HG02763 (cell line): ENCODE measurements around the gene HAPLN3.

Source experiments
- ATAC-seq: cut with Tn5 transposase; IDR thresholded peaks from one replicate; pipeline ENCODE4 v1.9.1; 2021; ENCODE audit warnings: mild to moderate bottlenecking, moderate library complexity; ENCODE audit not compliant: unreplicated experiment

Gene HAPLN3

DNA sequence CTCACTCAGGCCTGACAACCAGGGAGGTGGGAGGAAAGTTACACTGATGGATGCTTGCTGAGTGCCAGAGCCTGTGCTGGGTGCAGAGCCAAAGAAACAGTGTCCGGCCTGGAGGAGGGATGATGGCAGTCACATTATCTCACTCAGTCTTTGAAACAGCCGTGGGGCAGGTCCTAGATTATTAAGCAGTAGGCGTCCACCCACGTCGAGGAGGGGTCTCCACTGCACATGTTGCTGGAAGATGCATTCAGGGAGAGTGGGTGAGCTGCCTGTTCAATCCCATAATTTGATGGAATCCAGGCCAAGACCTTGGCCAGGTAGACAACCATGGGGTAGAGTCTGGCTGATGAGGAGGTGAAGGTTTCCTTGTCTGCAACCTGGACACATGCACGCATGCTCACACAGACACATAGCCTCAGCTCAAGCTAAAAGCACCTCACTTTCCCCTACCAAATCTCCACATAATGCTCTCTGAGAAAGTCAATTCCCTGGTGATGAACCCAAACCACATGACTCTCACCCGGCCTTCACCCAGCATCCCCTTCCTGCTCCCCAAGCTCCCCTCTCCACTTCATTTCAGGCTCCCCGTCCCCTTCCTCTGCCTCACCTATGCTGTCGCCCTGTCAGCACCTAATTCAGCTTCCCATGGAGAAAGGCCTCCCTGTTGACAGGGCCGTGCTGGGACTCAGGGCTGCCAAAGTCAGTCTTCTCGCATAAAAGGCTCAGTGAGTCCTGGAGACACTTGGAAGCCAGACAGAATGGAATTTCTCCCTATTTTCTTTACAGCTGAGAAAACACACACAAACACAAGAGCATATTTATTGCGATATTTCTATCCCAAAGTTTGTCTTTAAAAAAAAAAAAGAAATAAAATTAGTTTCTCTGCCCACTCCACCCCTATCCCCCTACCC lies 62.3 kb downstream of the HAPLN3 start:
- ATAC-seq: no peak

DNA sequence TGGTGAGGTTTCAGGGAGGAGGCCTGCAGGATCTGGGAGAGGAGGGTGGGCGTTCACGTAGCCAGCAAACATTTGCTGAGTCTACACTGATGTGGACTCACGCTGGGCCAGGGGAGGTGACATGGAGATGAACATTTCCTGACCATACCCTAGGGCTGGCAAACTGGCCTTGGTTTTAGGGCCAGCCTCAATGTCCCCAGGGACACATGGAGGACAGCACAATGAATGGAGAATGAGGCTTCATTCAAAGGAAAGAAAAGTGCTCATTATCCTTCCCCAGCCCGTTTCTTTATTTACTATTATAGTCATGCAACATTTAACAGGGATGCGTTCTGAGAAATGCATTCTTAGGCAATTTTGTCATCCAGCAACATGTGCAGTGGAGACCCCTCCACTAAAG lies 65.3 kb downstream of the HAPLN3 start:
- no peak for ATAC-seq

DNA sequence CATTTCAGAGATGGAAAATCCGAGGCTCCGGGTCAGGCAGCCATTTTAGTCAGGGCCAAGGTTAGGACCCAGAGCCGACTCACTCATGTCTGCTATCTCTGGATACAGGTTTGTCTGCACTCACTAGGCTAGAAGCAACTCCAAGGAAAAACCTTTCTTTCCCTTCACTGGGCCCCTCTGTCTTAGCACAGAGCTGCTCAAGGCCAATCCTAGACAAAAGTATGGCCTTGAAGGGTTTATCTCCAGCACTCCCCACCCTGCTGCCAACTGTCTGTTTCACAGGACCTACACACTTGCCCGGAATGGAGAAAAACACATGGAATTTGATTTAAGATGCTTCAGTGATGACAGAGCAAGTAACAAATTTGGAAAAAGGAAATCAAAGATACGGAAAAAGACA lies 66.6 kb downstream of the HAPLN3 start:
- ATAC-seq: no peak
